Fibroblast of lung (primary cell): ENCODE results near the gene PRAMEF15. TPM values are rescaled to one million over a fixed set of nuclear protein-coding genes. Genes with fewer than 3 reads are reported as not detected.
"Not testable (repeated sequence)": the region's sequence is repeated elsewhere in the genome, so short reads cannot be mapped to it uniquely, and the experiment has no call there.

Experiments
- DNase-seq, 2 donors: peaks; one replicate each; pipeline versions ENCODE4 v3.0.0 to v3.0.0-alpha.2; 2010; ENCODE audit warnings: low read depth in 2 of 2
- H2AFZ ChIP-seq: 2 replicates; pipeline ENCODE4 v1.5.1; 2012; ENCODE audit warnings: low read length, control low read depth, inconsistent platforms
- H3K27ac ChIP-seq: 2 replicates; pipeline ENCODE4 v1.5.1; 2011; ENCODE audit warnings: low read length, control low read depth; ENCODE audit not compliant: insufficient read depth
- H3K27me3 ChIP-seq: 2 replicates; pipeline ENCODE4 v1.5.1; 2011; ENCODE audit warnings: mild to moderate bottlenecking, low read length; ENCODE audit not compliant: control insufficient read depth, insufficient read depth
- H3K36me3 ChIP-seq: 2 replicates; pipeline ENCODE4 v1.5.1; 2011; ENCODE audit warnings: low read length; ENCODE audit not compliant: control insufficient read depth, insufficient read depth
- H3K4me1 ChIP-seq: 2 replicates; pipeline ENCODE4 v1.5.1; 2011; ENCODE audit warnings: low read length; ENCODE audit not compliant: control insufficient read depth, insufficient read depth; ENCODE audit errors: extremely low read depth
- H3K4me2 ChIP-seq: 2 replicates; pipeline ENCODE4 v1.5.1; 2011; ENCODE audit warnings: low read length, control low read depth; ENCODE audit not compliant: insufficient read depth; ENCODE audit errors: extremely low read depth
- H3K4me3 ChIP-seq, 4 experiments: fragments of 200-600 bp in 1 of 4; sonication (generic) in 1 of 4; replicated peaks in 1 of 4; 2 replicates each; pipeline ENCODE4 v1.5.1; 2011 to 2016; ENCODE audit warnings: low read length in 4 of 4, low read depth in 3 of 4, mild to moderate bottlenecking in 3 of 4, control low read depth in 2 of 4, inconsistent platforms in 1 of 4, mixed read lengths in 1 of 4; ENCODE audit not compliant: insufficient read depth in 1 of 4; ENCODE audit errors: control extremely low read depth in 1 of 4
- H3K79me2 ChIP-seq: 2 replicates; pipeline ENCODE4 v1.5.1; 2012; ENCODE audit warnings: mild to moderate bottlenecking, low read length, inconsistent platforms; ENCODE audit not compliant: control insufficient read depth, insufficient read depth
- H3K9ac ChIP-seq: 2 replicates; pipeline ENCODE4 v1.5.1; 2011; ENCODE audit warnings: mild to moderate bottlenecking, low read length, control low read depth; ENCODE audit not compliant: insufficient read depth
- H3K9me3 ChIP-seq: 2 replicates; pipeline ENCODE4 v1.5.1; 2012; ENCODE audit warnings: low read depth, low read length; ENCODE audit not compliant: control insufficient read depth, insufficient read depth
- H4K20me1 ChIP-seq: 2 replicates; pipeline ENCODE4 v1.5.1; 2011; ENCODE audit warnings: low read length; ENCODE audit not compliant: control insufficient read depth, insufficient read depth; ENCODE audit errors: extremely low read depth
- polyA minus RNA-seq: library from RNA; depleted of rRNA, polyadenylated mRNA; stranded (reverse); fragments of >200 nt; gene quantifications from 2 replicates; pipeline ENCODE4 v1.2.3, GENCODE V29; 2011; ENCODE audit warnings: low replicate concordance
- polyA plus RNA-seq, 2 donors: library from polyadenylated mRNA; depleted of rRNA in 1 of 2; stranded (reverse) in 1 of 2; unstranded in 1 of 2; fragments of >200 nt; gene quantifications; 2 replicates each; pipeline ENCODE4 v1.2.1, GENCODE V29; 2011 to 2012; ENCODE audit warnings: missing spikeins in 1 of 2
- total RNA-seq: library from RNA; depleted of rRNA; stranded (reverse); fragments of >200 nt; gene quantifications from 2 replicates; pipeline ENCODE4 v1.2.1, GENCODE V29; 2014

PRAMEF15 gene
- total RNA-seq (not detected in 2 replicates), polyA plus RNA-seq (not detected in 2 replicates), polyA minus RNA-seq (not detected in 2 replicates)
- not detected in 2 replicates for polyA plus RNA-seq (2012)

- not testable (repeated sequence) for H3K36me3 ChIP-seq, DNase-seq
Measured at GRCh38 chr1:13315281-13315680, at the start of gene PRAMEF15. Gene PRAMEF15 (plus strand): TSS chr1:13315581. CDS start chr1:13318408, 2,827 bp downstream.

GRCh38 chr1:13277016-13277415 lies 38.4 kb upstream of the PRAMEF15 start:
- DNase-seq, H3K4me1 ChIP-seq, H3K36me3 ChIP-seq: not testable (repeated sequence)

More at GRCh38 chr1:13315281-13315680, at the start of gene PRAMEF15:
- not testable (repeated sequence) for H3K9ac ChIP-seq, H3K9me3 ChIP-seq, H3K79me2 ChIP-seq, H3K27me3 ChIP-seq, H4K20me1 ChIP-seq, H3K4me2 ChIP-seq, H3K4me1 ChIP-seq, H3K4me3 ChIP-seq, H2AFZ ChIP-seq, H3K27ac ChIP-seq

GRCh38 chr1:13279617-13280016 lies 35.8 kb upstream of the PRAMEF15 start:
- H3K79me2 ChIP-seq, H3K9ac ChIP-seq, H3K27me3 ChIP-seq, H3K4me2 ChIP-seq, H4K20me1 ChIP-seq, H3K4me3 ChIP-seq, DNase-seq, H3K36me3 ChIP-seq, H3K9me3 ChIP-seq, H3K27ac ChIP-seq, H2AFZ ChIP-seq, H3K4me1 ChIP-seq: not testable (repeated sequence)

More at GRCh38 chr1:13277016-13277415, 38.4 kb upstream of the PRAMEF15 start:
- H3K4me2 ChIP-seq, H3K9me3 ChIP-seq, H3K27ac ChIP-seq, H3K79me2 ChIP-seq, H3K4me3 ChIP-seq, H2AFZ ChIP-seq, H3K27me3 ChIP-seq, H4K20me1 ChIP-seq, H3K9ac ChIP-seq: not testable (repeated sequence)

GRCh38 chr1:13285037-13285436 lies 30.3 kb upstream of the PRAMEF15 start, which contains the start of gene PRAMEF8:
Gene PRAMEF8 (minus strand): TSS chr1:13285137. CDS start chr1:13284091, 1,046 bp downstream.
- not testable (repeated sequence) for H3K79me2 ChIP-seq, DNase-seq, H3K9me3 ChIP-seq, H3K27me3 ChIP-seq, H4K20me1 ChIP-seq, H3K27ac ChIP-seq, H3K4me1 ChIP-seq, H3K4me3 ChIP-seq, H3K4me2 ChIP-seq, H3K36me3 ChIP-seq, H2AFZ ChIP-seq, H3K9ac ChIP-seq

GRCh38 chr1:13289030-13289429 lies 26.4 kb upstream of the PRAMEF15 start:
- DNase-seq, H3K9ac ChIP-seq, H3K27me3 ChIP-seq, H3K4me2 ChIP-seq, H3K27ac ChIP-seq, H3K4me3 ChIP-seq, H3K79me2 ChIP-seq, H2AFZ ChIP-seq, H3K4me1 ChIP-seq, H3K9me3 ChIP-seq, H3K36me3 ChIP-seq, H4K20me1 ChIP-seq: not testable (repeated sequence)

GRCh38 chr1:13297216-13297931 lies 18.0 kb upstream of the PRAMEF15 start:
- not testable (repeated sequence) for H2AFZ ChIP-seq, H3K36me3 ChIP-seq, H3K27ac ChIP-seq, H3K79me2 ChIP-seq, H3K4me1 ChIP-seq, DNase-seq, H3K4me2 ChIP-seq, H3K9me3 ChIP-seq, H3K9ac ChIP-seq, H3K27me3 ChIP-seq, H3K4me3 ChIP-seq, H4K20me1 ChIP-seq

- H3K9me3 ChIP-seq, result not testable (repeated sequence)
Measured at GRCh38 chr1:13298699-13299098, 16.7 kb upstream of the PRAMEF15 start.

More at GRCh38 chr1:13298699-13299098, 16.7 kb upstream of the PRAMEF15 start:
- H3K79me2 ChIP-seq, H3K4me1 ChIP-seq, H3K4me3 ChIP-seq, H3K36me3 ChIP-seq, H3K27ac ChIP-seq, H3K9ac ChIP-seq, H2AFZ ChIP-seq, H3K27me3 ChIP-seq, H4K20me1 ChIP-seq, H3K4me2 ChIP-seq, DNase-seq: not testable (repeated sequence)
